GM18519 (cell line): ENCODE data around the gene HOXD3.

Experiments used
- ATAC-seq: cut with Tn5 transposase; IDR thresholded peaks from one replicate; pipeline ENCODE4 v1.9.1; 2021; ENCODE audit warnings: mild to moderate bottlenecking, moderate library complexity; ENCODE audit not compliant: unreplicated experiment, low FRiP score

The HOXD3 gene

DNA sequence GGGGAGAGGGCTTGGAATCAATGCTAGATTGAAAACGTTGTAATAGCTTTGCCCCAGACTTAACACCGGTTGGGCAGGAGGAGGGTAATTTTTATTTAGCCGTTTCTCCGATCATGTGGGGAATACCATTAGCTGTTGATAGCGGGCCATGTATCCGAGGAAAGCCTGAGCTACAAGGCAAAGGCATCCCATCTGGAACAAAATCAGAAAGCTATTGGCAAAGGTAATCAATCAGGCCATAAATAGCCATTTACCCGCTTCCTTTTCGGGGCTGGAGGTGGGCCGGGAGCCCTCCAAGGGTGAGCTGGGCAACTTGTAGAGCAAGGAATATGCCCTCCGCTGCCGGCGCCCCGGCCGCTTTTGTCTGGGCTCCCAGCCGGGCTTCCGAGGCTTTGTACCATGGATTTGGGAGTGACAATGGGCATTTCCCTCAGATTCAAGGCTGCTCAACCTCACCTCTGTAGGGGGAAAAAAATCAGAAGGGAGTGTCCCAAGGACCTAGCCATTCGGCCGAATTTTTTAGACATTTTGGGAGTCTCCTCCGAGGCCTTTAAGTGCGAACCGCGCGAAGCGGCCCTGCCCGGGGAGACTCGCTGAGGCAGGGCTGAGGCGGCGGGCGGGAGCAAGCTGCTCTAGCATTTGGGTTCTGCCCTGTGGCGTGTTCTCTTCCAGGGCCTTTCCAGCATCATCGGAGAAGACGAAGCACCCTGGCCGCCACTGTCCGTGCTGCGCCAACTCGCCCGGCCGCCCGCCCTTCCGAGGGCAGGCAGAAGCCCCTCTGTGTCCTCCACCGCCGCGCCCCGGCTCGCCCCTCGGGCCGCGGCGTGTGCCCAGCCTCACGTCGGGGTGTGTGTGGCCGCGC, 35.7 kb upstream of the HOXD3 start:
- no peak for ATAC-seq

DNA sequence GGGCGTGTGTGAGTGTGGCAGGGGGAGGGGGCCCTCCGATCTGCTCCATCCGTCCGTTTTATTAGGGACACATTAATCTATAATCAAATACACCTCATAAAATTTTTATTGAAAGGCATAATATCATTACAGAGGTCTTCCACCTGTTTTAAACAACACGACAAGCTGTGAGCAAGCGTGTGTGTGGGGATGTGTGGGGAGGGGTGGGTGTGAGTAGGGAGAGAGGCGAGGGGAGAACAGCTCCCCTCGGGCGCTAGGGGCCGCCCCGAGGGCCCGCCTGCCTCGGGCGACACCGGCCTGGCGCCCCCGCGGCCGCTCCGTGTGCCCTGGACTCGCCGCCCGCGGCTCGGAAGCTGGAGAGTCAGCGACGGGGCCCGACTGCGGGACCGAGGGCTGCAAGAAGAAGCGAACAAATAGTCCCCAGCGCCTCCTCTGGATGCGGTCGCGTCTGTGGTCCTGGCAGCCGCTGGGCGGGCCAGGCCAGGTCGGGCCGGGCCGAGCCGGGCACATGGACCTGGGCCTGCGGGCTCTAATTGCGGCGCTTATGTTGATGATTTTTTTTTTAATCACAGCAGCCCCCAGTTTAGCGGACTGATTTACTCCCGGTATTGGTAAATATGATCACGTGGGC, 34.9 kb upstream of the HOXD3 start:
- ATAC-seq = no peak

DNA sequence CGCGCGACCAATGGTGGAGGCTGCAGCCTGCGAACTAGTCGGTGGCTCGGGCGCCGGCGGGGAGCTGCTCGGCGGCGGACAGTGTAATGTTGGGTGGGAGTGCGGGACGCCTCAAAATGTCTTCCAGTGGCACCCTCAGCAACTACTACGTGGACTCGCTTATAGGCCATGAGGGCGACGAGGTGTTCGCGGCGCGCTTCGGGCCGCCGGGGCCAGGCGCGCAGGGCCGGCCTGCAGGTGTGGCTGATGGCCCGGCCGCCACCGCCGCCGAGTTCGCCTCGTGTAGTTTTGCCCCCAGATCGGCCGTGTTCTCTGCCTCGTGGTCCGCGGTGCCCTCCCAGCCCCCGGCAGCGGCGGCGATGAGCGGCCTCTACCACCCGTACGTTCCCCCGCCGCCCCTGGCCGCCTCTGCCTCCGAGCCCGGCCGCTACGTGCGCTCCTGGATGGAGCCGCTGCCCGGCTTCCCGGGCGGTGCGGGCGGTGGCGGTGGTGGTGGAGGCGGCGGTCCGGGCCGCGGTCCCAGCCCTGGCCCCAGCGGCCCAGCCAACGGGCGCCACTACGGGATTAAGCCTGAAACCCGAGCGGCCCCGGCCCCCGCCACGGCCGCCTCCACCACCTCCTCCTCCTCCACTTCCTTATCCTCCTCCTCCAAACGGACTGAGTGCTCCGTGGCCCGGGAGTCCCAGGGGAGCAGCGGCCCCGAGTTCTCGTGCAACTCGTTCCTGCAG, 34.3 kb upstream of the HOXD3 start, which contains the start of gene HOXD9:
HOXD9 (plus strand) TSS at position 37 of the 728 bp plus-strand sequence; CDS start at position 87, 50 bp downstream.
- no peak for ATAC-seq

DNA sequence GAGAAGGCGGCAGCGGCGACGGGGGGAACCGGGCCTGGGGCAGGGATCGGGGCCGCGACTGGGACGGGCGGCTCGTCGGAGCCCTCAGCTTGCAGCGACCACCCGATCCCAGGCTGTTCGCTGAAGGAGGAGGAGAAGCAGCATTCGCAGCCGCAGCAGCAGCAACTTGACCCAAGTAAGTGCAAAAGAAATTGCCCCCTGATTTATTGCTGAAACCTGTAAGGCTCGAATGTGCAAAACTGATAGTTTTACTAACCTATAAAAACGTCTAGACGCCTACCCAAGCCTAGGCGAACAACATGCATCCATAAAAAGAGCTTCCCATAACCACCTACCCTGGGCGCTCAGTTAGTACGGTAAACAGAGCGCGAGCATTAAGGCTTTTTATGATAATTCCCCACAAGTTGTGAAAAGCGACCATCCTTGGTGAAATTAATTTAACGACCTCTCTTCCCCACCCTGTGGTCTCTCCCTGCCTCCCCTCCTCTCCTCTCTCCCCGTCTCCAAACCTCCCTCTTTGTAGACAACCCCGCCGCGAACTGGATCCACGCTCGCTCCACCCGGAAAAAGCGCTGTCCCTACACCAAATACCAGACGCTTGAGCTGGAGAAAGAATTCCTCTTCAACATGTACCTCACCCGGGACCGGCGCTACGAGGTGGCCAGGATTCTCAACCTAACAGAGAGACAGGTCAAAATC, 33.5 kb upstream of the HOXD3 start:
- no peak for ATAC-seq

DNA sequence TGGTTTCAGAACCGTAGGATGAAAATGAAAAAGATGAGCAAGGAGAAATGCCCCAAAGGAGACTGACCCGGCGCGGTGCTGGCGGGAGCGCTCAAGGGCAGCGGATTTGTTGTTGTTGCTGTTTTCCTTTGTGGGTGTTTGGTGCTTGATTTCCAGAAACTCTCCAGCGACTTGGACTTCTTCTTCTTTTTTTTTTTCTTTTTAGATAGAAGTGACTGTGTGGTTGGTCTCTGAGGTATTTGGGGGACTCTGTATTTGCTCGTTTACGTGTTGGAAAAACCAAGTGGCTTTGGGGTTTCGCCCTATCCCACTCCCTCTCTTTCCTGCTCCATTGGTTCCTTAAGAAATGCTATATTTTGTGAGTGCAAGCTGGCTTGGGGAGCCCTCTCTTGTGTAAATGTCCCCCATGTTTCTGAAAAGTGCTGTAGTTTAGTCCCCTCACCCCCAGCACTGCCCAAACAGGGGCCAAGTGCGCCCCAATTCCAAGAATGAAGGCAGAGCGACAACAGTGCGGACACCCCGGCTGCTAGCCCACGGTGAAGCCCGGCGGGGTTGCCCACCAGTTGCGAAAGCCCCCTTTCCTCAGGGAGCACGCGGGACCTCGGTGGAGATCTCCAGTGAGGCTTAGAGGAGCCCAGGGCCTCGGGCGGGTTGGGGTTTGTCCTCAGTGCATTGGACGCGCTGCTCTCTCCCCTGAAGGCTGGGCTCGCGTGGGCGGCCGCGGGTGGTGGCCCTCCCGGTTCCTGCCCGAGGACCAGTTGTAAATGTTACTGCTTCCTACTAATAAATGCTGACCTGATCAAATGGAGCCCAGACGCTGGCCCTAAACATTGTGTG, 32.8 kb upstream of the HOXD3 start:
- ATAC-seq = no peak

DNA sequence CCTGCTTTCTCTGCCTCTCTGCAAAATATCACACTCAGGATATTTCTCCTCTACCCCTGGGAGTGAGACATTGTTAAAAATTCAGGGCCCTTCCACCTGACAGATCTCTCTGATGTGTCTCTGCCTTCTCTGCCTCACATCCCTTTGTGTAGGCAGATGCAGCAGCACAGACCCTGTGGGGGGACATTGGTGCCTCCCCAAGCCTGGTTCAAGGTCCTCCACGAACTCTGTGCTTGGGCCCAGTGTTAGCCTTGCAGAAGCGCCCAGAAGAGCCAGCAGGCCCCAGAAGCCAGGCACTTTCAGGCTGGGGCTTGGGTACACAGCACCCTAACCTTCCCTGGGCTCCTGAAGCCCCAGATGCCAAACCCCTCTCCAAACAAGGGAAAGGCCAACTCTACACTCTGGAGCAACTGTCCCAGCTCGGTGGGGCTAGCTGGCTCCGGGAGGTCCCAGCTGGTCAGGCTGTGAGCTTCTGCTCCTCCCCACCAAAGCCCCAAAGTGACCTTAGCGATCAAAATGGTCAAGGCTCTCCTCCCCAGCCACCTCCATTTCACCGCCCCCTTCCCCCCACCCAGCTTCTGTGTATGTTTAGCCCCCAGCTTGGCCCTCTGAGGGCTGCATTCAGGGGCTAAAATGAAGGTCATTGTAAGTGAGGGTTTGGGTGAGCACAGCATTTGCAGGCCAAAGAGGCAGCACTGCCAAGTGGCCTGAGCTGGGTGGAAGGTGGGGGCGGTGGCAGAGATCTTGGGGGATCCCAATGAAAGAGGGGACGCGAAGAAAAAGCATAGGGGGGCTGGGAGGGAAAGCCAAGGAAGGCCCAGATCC, 31.9 kb upstream of the HOXD3 start:
- ATAC-seq = no peak

DNA sequence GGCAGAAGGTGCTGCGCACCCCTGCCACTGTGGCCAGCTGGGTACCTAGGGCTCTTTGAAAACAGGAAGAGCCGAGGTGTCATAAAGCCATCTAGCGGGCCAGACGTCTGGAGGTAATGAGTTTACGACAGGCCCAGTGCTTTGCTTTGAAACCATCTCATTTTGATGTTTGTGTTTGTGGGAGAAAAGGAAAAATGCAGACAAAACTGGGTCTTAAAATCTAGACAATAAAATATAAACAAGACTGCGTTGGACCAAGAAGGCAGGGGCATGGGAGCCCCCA, 31.4 kb upstream of the HOXD3 start:
- ATAC-seq = no peak

DNA sequence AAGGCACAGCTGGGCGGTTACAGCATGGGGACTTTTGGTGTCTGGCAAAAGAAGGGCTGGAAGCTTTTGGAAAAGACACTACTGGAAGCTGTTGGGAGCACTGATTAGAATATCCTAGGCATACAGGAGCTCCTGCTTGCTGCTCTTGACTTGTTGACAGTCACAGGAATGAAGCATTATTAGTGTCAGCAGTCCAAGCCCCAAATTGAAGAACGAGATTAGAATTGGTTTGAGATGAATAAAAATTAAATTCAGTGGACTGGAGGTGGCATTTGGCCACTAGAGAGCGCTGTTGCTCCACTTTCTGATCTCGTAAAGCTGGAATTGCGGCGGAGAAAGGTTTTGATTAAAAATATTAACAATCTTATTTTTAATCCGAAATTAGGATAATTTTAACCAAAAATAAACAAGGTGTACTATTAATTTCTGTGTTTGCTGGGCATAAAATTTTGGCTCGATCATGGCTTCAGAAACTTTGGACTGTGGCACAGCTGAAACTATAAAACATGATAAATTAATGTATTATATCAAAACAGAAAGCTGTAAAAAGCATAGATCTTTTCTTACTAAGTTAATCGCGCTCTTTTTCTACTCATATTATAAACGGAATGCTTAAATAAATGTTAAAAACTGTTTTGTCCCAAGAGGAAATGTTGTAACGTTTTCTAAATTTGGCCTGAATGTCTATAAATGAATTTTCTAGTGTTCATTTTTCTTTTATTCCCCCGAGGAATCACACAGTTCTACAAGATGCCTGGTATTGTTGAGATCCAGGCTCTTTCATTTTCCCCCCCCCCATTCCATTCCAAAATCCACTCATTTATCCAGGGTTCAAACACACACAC, 30.0 kb upstream of the HOXD3 start:
- no peak for ATAC-seq

DNA sequence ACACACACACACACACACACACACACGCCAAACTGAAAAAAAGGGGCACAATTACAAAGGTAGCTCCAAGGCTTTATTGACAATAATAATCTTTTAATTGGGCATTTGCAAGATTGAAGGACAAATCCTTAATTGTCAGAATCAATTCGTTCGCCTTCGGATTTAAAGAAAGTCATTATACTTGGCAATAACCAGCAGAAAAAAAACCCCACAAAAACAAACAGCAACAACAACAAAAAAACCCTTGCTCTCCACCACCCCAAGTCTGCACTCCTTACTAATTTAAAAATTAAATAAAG, 29.4 kb upstream of the HOXD3 start:
- ATAC-seq = no peak

DNA sequence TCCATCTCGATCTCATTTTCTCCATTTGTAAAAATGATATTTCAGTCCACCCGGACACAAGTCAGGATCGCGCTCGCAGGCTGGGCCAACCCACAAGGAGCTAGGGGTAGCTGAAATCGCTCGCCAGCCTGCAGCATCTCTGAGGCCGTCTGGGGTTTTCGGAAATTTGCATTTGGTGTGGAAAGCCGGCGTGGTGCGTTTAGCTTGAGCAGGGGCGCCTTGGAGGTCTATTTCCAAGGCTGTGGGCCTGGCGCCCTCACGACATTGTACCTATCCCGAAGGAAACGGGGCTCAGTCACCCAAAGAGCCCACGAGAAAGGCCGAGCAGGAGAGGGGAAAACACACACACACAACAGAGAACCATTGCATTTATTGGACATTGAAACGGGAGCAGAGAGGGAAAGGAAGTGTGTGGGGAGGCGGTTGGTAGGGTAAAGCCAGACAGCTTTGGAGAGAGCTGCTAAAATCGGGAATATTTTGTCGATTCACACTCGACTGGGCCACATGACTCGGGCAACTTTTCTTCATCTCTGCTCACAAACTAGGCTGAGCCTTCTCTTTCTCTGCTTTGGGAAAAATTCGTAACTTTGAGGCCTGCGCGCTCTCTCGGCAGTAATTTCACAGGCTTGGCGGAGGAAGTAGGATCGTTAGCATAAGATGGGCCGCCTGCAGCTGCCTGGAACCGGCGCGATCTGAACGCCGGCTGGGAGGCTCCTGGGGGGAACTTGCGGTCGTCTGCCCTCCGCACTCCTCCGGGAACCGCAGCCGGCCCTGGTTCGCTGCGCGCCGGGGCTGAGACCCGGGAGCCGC, 28.7 kb upstream of the HOXD3 start:
- no peak for ATAC-seq

DNA sequence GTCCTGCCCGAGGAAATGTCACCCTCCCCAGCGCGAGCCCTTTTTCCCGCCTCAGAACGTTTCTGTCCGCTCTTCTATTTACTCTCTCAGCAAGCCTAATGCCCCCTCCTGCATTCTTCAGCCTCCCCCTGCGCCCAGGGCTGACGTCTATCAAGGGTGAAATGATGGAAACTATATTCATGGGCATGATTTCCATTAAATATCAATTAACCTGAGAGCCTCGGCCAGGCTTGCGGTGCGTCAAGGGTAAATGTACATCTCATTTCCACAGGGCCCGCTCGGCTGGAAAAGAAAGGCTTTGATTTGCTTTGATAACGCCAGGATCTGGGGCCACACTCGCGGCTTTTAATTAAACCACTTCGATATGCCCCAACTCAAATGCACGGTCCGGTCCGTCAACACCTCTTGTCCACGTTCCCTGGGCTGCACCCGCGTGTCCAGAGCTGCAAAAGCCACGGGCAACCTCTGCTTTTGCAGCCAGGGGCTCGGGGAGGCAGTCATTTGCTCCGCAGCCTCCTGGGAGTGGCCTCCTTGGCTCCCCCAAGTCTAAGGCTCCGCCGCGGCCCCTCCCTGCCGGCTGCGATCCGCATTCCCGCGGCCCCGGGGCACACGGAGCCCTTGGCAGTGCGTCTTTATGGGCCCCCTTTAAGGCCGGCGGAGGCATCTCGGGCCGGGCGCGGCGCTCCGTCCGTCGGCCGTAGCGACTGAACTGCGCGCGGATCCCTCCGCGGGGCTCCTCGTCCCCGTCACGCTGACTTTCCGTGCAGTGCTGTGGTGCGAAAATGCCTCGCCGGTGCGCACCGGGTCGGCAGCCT, 27.9 kb upstream of the HOXD3 start, which contains the start of gene HOXD8:
HOXD8 (plus strand) TSS at position 724 of the 815 bp plus-strand sequence. CDS start 662 bp downstream, outside the sequence.
- no peak for ATAC-seq

DNA sequence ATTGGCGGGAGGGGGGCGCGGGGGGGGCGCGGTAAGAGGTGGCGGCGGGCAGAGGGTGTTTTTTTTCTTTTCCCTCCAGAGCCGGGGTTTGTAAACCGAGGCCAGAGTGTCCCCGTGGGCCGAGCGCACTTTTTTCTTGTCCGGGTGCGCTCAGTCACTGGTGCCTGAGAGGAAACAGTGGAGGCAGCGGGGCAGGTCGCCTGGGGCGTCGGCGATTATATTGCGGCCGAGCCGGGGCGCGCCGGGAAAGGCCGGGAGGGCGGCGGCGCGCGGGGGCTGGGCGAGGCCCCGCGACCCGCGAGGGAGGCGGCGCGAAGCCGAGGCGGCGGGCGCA, 27.3 kb upstream of the HOXD3 start:
- no peak for ATAC-seq

DNA sequence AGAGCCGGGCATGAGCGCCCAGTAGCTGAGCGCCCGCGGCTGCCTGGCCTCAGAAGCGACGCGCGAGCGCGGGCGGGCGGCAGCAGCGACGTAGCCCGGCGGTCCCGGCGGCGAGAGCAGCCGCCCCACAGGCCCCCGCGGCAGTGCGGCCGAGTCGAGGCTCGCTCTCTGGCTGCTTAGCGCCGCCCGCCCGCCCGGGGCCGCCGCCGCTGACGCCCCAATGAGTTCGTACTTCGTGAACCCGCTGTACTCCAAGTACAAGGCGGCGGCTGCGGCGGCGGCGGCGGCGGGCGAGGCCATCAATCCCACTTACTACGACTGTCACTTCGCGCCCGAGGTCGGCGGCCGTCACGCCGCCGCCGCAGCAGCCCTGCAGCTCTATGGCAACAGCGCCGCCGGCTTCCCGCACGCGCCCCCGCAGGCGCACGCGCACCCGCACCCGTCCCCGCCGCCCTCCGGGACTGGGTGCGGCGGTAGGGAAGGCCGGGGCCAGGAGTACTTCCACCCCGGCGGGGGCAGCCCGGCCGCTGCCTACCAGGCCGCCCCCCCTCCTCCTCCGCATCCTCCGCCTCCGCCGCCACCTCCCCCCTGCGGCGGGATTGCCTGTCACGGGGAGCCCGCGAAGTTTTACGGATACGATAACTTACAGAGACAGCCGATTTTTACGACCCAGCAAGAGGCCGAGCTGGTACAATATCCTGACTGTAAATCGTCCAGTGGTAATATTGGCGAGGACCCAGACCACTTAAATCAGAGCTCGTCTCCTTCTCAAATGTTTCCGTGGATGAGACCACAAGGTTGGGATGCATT, 26.8 kb upstream of the HOXD3 start:
- no peak for ATAC-seq

DNA sequence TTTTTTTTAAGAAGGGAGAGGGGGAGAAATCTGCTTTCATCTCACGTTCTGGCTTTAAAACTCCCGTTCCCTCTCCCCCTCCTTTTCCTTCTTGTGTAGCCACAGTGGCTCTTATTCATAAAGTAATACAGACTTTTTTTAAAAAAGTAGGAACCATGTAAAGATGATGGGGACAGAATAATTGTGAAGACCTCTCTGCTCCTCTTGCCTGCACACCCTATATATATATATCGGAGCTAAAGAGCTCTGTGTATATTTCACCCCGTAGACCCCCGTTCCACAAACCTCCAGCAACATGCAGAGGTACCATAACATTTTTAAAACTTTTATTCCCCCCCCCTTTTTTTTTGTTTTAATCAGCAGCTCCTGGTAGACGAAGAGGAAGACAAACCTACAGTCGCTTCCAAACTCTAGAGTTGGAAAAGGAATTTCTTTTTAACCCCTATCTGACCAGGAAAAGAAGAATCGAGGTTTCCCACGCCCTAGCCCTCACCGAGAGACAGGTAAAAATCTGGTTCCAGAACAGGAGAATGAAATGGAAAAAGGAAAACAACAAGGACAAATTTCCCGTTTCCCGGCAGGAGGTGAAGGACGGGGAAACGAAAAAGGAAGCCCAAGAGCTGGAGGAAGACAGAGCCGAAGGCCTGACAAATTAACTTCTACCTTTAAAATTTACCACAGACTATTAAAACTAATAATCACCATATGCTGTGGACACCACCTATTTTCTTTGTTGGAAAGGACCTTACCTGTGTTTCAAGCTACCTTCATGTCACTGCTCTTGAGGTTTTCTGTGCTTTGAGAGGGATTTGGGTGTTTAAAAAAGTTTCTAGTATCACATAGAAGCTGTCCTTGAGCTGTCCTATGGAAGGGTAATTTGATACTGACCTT, 25.9 kb upstream of the HOXD3 start:
- ATAC-seq = no peak

DNA sequence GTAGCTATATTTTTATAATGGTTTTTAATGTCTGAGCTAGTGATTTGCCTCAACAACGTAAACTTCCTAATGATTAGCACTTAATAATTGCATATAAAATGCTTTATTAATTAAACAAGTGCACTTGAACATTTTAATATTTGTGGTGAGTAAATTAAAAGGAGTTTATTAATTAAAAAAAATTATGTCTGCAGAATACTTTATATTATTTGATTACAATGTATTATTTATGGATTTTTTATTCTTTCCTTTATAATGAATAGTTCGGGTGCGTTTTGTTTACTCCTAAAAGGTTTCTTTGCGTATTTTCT, 25.3 kb upstream of the HOXD3 start:
- ATAC-seq = no peak
